H1 (cell line): ENCODE results near the gene MAP2K7.

Experiments used
- CBX5 ChIP-seq: fragments of 300-800, 300-1000 bp; sonication (generic); IDR thresholded peaks from 2 replicates; pipeline ENCODE4 v1.7.1; 2016; ENCODE audit warnings: antibody characterized with exemption, low read length, low read depth
- CHD2 ChIP-seq: IDR thresholded peaks from 2 replicates; pipeline ENCODE4 v1.6.1; 2012; ENCODE audit warnings: low read length, improper control_type of control experiment
- CTCF ChIP-seq, 3 experiments: IDR thresholded peaks; 1 replicate in 2 of 3; 2 replicates in 1 of 3; pipeline versions ENCODE4 v1.5.1 to v1.6.1; 2011; ENCODE audit warnings: low read length in 3 of 3, mild to moderate bottlenecking in 3 of 3, inconsistent platforms in 2 of 3, low read depth in 1 of 3, moderate library complexity in 1 of 3; ENCODE audit not compliant: insufficient read depth in 1 of 3; ENCODE audit errors: control extremely low read depth in 1 of 3
- EZH2 ChIP-seq: fragments of 200-600 bp; sonication (generic); IDR thresholded peaks from 2 replicates; pipeline ENCODE4 v1.7.1; 2012; ENCODE audit warnings: low read depth, mild to moderate bottlenecking, moderate library complexity, low read length, inconsistent platforms; ENCODE audit not compliant: severe bottlenecking
- GABPA ChIP-seq: IDR thresholded peaks from 2 replicates; pipeline ENCODE4 v1.6.1; 2011; ENCODE audit warnings: mild to moderate bottlenecking, low read length, moderate library complexity, borderline replicate concordance; ENCODE audit not compliant: insufficient read depth
- HDAC6 ChIP-seq: IDR thresholded peaks from one replicate; pipeline ENCODE4 v1.7.1; 2012; ENCODE audit warnings: low read depth, mild to moderate bottlenecking, inconsistent platforms, low read length, moderate library complexity
- MAX ChIP-seq: IDR thresholded peaks from 2 replicates; pipeline ENCODE4 v1.6.1; 2012; ENCODE audit warnings: inconsistent platforms
- POLR2A ChIP-seq, 2 experiments: IDR thresholded peaks; 1 replicate in 1 of 2; 2 replicates in 1 of 2; pipeline ENCODE4 v1.6.1; 2011; ENCODE audit warnings: low read depth in 2 of 2, low read length in 2 of 2, mild to moderate bottlenecking in 2 of 2; ENCODE audit errors: control extremely low read depth in 1 of 2
- RAD21 ChIP-seq, 2 experiments: IDR thresholded peaks in 1 of 2; conservative IDR thresholded peaks in 1 of 2; 2 replicates each; pipeline ENCODE4 v1.6.1; 2011; ENCODE audit warnings: low read depth in 2 of 2, low read length in 2 of 2, improper control_type of control experiment in 1 of 2, inconsistent platforms in 1 of 2, mild to moderate bottlenecking in 1 of 2, moderate library complexity in 1 of 2
- SAP30 ChIP-seq: fragments of 300-600 bp; sonication (generic); IDR thresholded peaks from 2 replicates; pipeline ENCODE4 v1.7.1; 2012; ENCODE audit warnings: low read length, moderate library complexity, mild to moderate bottlenecking, inconsistent platforms; ENCODE audit not compliant: insufficient read depth, insufficient replicate concordance
- TAF1 ChIP-seq: IDR thresholded peaks from 2 replicates; pipeline ENCODE4 v1.6.1; 2011; ENCODE audit warnings: mild to moderate bottlenecking, low read depth, low read length
- USF2 ChIP-seq: IDR thresholded peaks from 2 replicates; pipeline ENCODE4 v1.6.1; 2011; ENCODE audit warnings: low read length, improper control_type of control experiment
- TF ChIP-seq, protein P1 (sequence below): IDR thresholded peaks from 2 replicates; pipeline ENCODE4 v1.6.1; 2012; ENCODE audit warnings: inconsistent platforms

- TF ChIP-seq CTCF (IDR thresholded peaks at IDR 0.05; ENCODE audit: control extremely low read depth in 1 of 3, insufficient read depth in 1 of 3, low read depth in 1 of 3, low read length in 3 of 3) (no peak), TAF1 (no peak), RAD21 (IDR thresholded peaks at IDR 0.05 in 1 of 2, conservative IDR thresholded peaks at IDR 0.05 in 1 of 2; ENCODE audit: low read depth in 2 of 2, low read length in 2 of 2) (no peak), POLR2A (IDR thresholded peaks at IDR 0.05; ENCODE audit: control extremely low read depth in 1 of 2, low read depth in 2 of 2, low read length in 2 of 2) (no peak), CHD2 (no peak), GABPA (no peak), HDAC6 (no peak), USF2 (no peak), CBX5 (no peak), MAX (no peak), EZH2 (no peak), SAP30 (no peak)
- TF ChIP-seq, protein P1, sequence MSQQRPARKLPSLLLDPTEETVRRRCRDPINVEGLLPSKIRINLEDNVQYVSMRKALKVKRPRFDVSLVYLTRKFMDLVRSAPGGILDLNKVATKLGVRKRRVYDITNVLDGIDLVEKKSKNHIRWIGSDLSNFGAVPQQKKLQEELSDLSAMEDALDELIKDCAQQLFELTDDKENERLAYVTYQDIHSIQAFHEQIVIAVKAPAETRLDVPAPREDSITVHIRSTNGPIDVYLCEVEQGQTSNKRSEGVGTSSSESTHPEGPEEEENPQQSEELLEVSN = no peak
These were observed 20.6 kb upstream of the MAP2K7 start for GRCh38 chr19:7883105-7883504.
